Fibroblast of the aortic adventitia (primary cell): Measurements from ENCODE around the gene SNAPC2. TPM values are rescaled to one million over a fixed set of nuclear protein-coding genes. Genes with fewer than 3 reads are reported as not detected.

Source experiments
- DNase-seq: peaks from one replicate; pipeline ENCODE4 v3.0.0-alpha.2; 2010; ENCODE audit warnings: low read depth
- H3K4me3 ChIP-seq: 2 replicates; pipeline ENCODE4 v1.5.1; 2011; ENCODE audit warnings: low read depth, mild to moderate bottlenecking, control low read depth, low read length, moderate library complexity
- CTCF ChIP-seq: IDR thresholded peaks from 2 replicates; pipeline ENCODE4 v1.5.1; 2011; ENCODE audit warnings: mild to moderate bottlenecking, low read length, control low read depth, inconsistent platforms; ENCODE audit not compliant: insufficient read depth
- total RNA-seq: library from RNA; depleted of rRNA; stranded (reverse); fragments of >200 nt; gene quantifications from 2 replicates; pipeline ENCODE4 v1.2.3, GENCODE V29; 2012; ENCODE audit warnings: low replicate concordance

Gene SNAPC2
- total RNA-seq, 1 donor: 27.8 TPM

GRCh38 chr19:7924651-7925170 is 4.6 kb downstream of the SNAPC2 start:
- no peak overlapping the region for H3K4me3 ChIP-seq
- TF ChIP-seq CTCF: no peak
- no peak for DNase-seq

- peak; percentile 68 for DNase-seq
- peak overlapping the region; percentile 55 for H3K4me3 ChIP-seq
- TF ChIP-seq CTCF: peak; percentile 86
Observed at GRCh38 chr19:7925171-7925851, 5.2 kb downstream of the SNAPC2 start.

- DNase-seq: peak; percentile 31
- TF ChIP-seq CTCF: no peak
- peak within 1 kb of the TSS; percentile 56 for H3K4me3 ChIP-seq
Observed at GRCh38 chr19:7926021-7926726, 6.0 kb downstream of the SNAPC2 start, which contains the start of gene CTXN1. Gene CTXN1 (minus strand): TSS chr19:7926135. CDS start chr19:7925538, 597 bp downstream.

- no peak for DNase-seq
- no peak for TF ChIP-seq CTCF
Observed at GRCh38 chr19:7926727-7927604, 6.8 kb downstream of the SNAPC2 start.

GRCh38 chr19:7927605-7928333 is 7.6 kb downstream of the SNAPC2 start:
- H3K4me3 ChIP-seq: no peak overlapping the region
- DNase-seq: no peak
- TF ChIP-seq CTCF: no peak

More at GRCh38 chr19:7926727-7927604, 6.8 kb downstream of the SNAPC2 start:
- no peak overlapping the region for H3K4me3 ChIP-seq

GRCh38 chr19:7928334-7928706 is 8.2 kb downstream of the SNAPC2 start:
- DNase-seq: peak; percentile 32
- TF ChIP-seq CTCF: no peak
- H3K4me3 ChIP-seq: peak overlapping the region; percentile 17
